ENCODE data around the gene MAGI2.

DNA sequence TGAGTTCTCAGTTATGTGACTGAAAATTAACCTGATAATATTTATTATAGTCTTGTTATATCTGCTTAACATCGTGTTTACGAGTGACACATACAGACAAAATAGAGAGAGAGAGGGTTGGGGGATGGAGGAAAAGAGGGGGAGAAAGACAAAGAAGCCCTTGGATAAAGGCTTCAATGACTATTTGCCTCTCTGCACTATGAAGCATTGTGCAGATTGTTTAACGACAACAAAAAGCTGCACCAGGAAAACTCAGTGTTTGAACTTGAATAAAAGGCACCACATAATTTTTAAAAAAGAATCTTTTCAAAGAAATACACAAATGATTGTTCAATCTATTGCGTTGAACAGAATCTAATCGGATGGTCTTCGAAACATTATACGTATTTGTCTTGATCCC is 27.8 kb downstream of the MAGI2 start:
- TF ChIP-seq, protein P1, sequence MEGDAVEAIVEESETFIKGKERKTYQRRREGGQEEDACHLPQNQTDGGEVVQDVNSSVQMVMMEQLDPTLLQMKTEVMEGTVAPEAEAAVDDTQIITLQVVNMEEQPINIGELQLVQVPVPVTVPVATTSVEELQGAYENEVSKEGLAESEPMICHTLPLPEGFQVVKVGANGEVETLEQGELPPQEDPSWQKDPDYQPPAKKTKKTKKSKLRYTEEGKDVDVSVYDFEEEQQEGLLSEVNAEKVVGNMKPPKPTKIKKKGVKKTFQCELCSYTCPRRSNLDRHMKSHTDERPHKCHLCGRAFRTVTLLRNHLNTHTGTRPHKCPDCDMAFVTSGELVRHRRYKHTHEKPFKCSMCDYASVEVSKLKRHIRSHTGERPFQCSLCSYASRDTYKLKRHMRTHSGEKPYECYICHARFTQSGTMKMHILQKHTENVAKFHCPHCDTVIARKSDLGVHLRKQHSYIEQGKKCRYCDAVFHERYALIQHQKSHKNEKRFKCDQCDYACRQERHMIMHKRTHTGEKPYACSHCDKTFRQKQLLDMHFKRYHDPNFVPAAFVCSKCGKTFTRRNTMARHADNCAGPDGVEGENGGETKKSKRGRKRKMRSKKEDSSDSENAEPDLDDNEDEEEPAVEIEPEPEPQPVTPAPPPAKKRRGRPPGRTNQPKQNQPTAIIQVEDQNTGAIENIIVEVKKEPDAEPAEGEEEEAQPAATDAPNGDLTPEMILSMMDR (IDR thresholded peaks at IDR 0.05; ENCODE audit: borderline replicate concordance, extremely low read depth, low read length, poor library complexity, severe bottlenecking): no peak
- no peak for TF ChIP-seq EZH2 (IDR thresholded peaks at IDR 0.05; ENCODE audit: borderline replicate concordance, low read depth, low read length, severe bottlenecking)

Data from DND-41 (cell line).